ENCODE results near the gene CORIN. TPM values are rescaled to one million over a fixed set of nuclear protein-coding genes. Genes with fewer than 3 reads are reported as not detected.
"Not testable (repeated sequence)": the region's sequence is repeated elsewhere in the genome, so short reads cannot be mapped to it uniquely, and the experiment has no call there.

Gene CORIN
- total RNA-seq, 2 experiments from 2014 or later, result 0.29 to 0.34 TPM

DNA sequence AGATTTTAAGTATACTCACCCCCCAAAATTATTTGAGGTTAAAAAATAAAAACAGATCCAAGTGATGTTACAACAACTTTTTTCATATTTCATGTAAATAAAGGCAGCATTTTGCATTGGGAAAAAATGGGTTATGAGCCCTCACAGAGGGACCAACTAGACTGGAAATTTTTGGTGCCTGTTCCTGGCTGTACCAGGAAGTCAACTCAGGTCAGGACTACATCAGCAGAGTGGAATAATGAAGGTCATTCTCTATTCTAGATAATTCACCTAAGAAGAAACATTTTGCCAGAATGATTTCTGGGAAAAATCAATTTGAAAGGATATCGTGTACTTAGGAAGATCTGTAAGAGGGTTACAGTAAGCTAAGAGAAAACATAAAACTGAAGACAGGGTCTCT, 66.8 kb downstream of the CORIN start:
- ChIA-PET POLR2A (no interaction called here), CTCF (no interaction called here)
- Mint-ChIP-seq H3K27me3 (peaks cover 11% of the 10 kb centered on the region), H3K36me3 (ENCODE audit: low read depth) (no peaks in the 10 kb centered on the region), H3K27ac (no peak overlapping the region), H3K4me3 (no peak overlapping the region), H3K4me1 (ENCODE audit: low read depth) (no peaks in the 10 kb centered on the region), H3K9me3 (no peaks in the 10 kb centered on the region)
- TF ChIP-seq, protein P1, sequence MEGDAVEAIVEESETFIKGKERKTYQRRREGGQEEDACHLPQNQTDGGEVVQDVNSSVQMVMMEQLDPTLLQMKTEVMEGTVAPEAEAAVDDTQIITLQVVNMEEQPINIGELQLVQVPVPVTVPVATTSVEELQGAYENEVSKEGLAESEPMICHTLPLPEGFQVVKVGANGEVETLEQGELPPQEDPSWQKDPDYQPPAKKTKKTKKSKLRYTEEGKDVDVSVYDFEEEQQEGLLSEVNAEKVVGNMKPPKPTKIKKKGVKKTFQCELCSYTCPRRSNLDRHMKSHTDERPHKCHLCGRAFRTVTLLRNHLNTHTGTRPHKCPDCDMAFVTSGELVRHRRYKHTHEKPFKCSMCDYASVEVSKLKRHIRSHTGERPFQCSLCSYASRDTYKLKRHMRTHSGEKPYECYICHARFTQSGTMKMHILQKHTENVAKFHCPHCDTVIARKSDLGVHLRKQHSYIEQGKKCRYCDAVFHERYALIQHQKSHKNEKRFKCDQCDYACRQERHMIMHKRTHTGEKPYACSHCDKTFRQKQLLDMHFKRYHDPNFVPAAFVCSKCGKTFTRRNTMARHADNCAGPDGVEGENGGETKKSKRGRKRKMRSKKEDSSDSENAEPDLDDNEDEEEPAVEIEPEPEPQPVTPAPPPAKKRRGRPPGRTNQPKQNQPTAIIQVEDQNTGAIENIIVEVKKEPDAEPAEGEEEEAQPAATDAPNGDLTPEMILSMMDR (IDR thresholded peaks at IDR 0.05), result no peak
- DNase-seq, result no peak
- intact Hi-C loops (cut with micrococcal nuclease), result no loop called here
- ATAC-seq, result no peak

DNA sequence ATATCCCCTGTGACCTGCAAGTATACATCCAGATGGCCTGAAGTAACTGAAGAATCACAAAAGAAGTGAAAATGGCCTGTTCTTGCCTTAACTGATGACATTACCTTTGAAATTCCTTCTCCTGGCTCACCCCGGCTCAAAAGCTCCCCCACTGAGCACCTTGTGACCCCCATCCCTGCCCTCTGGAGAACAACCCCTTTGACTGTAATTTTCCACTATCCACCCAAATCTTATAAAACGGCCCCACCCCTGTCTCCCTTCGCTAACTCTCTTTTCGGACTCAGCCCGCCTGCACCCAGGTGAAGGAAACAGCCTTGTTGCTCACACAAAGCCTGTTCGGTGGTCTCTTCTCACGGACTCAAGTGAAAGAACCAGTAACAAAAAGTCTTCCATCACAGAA, 69.9 kb downstream of the CORIN start:
- H3K9me3 Mint-ChIP-seq; H3K36me3 Mint-ChIP-seq (ENCODE audit: low read depth); H3K4me3 Mint-ChIP-seq; ATAC-seq; H3K4me1 Mint-ChIP-seq (ENCODE audit: low read depth); DNase-seq; POLR2A ChIA-PET; intact Hi-C loops (cut with micrococcal nuclease); H3K27ac Mint-ChIP-seq; CTCF ChIA-PET; H3K27me3 Mint-ChIP-seq: not testable (repeated sequence)

DNA sequence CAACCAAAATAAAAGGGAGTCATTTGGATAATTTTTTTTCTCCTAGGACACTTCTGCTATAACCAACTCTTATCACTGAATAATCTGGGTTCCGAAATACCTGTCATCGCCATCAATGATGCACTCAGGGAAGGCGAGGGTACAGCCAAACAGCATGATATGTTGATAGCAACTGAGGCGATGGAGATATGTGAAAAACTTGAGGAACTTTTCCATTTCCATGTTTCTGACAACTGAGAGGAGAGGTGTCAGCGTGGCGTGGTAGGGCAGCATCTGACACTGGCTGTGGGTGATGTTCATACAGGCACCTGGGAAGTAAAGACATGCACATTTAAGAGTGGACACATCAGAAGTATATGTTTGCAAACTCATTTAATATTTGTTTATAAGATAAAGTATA, 74.6 kb downstream of the CORIN start:
- Mint-ChIP-seq H3K4me3 (no peak overlapping the region), H3K27me3 (peaks cover 4% of the 10 kb centered on the region), H3K36me3 (ENCODE audit: low read depth) (no peaks in the 10 kb centered on the region), H3K27ac (no peak overlapping the region), H3K9me3 (no peaks in the 10 kb centered on the region), H3K4me1 (ENCODE audit: low read depth) (no peaks in the 10 kb centered on the region)
- no peak for ATAC-seq
- TF ChIP-seq, protein P1 (IDR thresholded peaks at IDR 0.05), result no peak
- no peak for DNase-seq
- ChIA-PET POLR2A (no interaction called here), CTCF (no interaction called here)
- intact Hi-C loops (cut with micrococcal nuclease), result no loop called here

DNA sequence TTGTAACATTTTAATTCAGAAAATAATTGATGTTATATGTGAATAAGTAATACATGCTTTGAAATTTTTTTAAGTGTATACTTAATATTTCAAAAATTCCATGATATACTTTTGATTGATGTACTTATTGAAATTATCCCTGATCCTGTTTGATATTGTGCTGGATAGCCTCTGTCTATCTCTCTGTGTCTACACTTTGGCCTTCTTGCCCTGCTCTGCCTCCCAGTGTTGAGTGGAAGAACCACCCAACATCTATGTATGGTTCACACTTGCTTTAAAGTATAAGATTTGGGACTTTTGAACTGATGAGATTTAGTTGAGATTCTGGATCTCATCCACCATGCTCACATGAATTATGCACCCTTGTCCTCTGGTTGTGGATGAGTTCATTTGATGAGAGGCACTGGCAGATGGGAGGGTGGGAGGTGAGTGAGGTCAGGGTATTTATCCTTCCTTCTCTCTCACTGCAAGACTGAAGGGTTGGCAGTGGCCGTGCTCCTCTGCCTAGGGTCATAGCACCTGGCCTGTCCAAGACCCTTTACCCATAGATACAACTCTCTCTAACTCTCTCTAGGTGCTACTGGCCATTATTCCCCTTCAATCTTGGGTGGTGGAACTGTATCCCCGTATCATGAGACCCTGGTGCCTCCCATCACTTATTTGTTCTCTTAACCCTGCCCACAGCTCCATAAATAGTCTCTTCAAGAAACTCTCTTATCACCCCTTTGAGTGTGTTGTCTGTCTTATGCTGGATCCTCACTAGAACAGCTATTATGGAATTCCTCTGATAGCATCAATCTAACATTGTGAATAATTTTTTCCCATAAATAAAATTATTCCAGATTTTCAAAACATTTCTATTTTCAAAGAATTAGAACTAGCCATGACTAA, 75.2 kb downstream of the CORIN start:
- TF ChIP-seq, protein P1 (IDR thresholded peaks at IDR 0.05), result no peak
- ChIA-PET CTCF (no interaction called here), POLR2A (no interaction called here)
- DNase-seq (no peak), ATAC-seq (no peak)
- Mint-ChIP-seq H3K36me3 (ENCODE audit: low read depth) (no peaks in the 10 kb centered on the region), H3K27me3 (peaks cover 4% of the 10 kb centered on the region), H3K4me1 (ENCODE audit: low read depth) (no peaks in the 10 kb centered on the region), H3K27ac (no peak overlapping the region), H3K9me3 (no peaks in the 10 kb centered on the region), H3K4me3 (no peak overlapping the region)
- intact Hi-C loops (cut with micrococcal nuclease), result no loop called here

DNA sequence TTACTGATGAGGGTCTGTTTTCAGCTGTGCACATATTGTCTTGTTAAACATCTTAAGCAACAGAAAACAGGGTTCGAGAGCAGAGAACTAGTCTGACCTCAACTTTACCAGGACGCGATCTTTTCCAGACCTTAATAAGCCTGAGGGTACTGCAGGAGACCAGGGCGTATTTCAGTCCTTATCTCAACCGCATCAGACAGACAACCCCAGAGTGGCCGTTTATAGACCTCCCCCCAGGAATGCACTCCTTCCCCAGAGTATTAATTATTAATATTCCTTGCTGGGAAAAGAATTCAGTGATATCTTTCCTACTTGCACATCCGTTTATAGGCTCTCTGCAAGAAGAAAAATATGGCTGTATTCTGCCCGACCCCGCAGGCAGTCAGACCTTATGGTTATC, 84.6 kb downstream of the CORIN start:
- H3K9me3 Mint-ChIP-seq; H3K4me3 Mint-ChIP-seq; H3K36me3 Mint-ChIP-seq (ENCODE audit: low read depth); POLR2A ChIA-PET; DNase-seq; H3K27ac Mint-ChIP-seq; H3K4me1 Mint-ChIP-seq (ENCODE audit: low read depth); intact Hi-C loops (cut with micrococcal nuclease); CTCF ChIA-PET; ATAC-seq: not testable (repeated sequence)
- H3K27me3 Mint-ChIP-seq, result peaks cover 12% of the 10 kb centered on the region

DNA sequence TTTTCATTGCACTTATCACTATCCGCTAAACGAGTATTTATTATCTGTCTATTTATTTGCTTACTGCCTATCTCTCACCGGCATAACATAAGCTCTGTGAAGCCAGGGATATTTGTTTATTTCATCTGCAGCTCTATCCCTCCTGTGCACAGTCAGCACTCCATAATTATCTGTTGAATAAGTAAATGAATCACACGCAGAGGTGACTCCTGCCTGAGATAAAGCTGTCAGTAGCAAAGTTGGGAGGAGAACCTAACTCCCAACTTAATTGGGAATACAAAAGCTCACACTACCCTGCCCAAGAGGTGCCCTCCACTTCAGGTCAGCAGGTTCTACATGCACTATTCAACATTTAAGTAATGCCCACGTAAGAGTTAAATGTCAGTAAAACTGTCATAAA, 85.7 kb downstream of the CORIN start:
- H3K4me1 Mint-ChIP-seq (ENCODE audit: low read depth), result no peaks in the 10 kb centered on the region
- H3K36me3 Mint-ChIP-seq (ENCODE audit: low read depth), result no peaks in the 10 kb centered on the region
- no peak for ATAC-seq
- POLR2A ChIA-PET, result interaction anchor here (0.6 kb wide), 1 partner anchor 74 kb away, joined by 3 read pairs; no protein-coding TSS in a partner anchor
- no peak overlapping the region for H3K27ac Mint-ChIP-seq
- CTCF ChIA-PET, result no interaction called here
- intact Hi-C loops (cut with micrococcal nuclease), result no loop called here
- peaks cover 6% of the 10 kb centered on the region for H3K9me3 Mint-ChIP-seq
- TF ChIP-seq, protein P1 (IDR thresholded peaks at IDR 0.05), result no peak
- H3K4me3 Mint-ChIP-seq, result no peak overlapping the region
- peaks cover 12% of the 10 kb centered on the region for H3K27me3 Mint-ChIP-seq
- no peak for DNase-seq

Data from activated CD8-positive, alpha-beta T cell treated with anti-CD3 and anti-CD28 coated beads for 36 hours (primary cell).